Neural progenitor cell (in vitro differentiated cells): ENCODE results near the gene ZNF253.

Experiments used
- EZH2 ChIP-seq: fragments of 200-600 bp; sonication (generic); IDR thresholded peaks from 2 replicates; pipeline ENCODE4 v1.6.1; 2017; ENCODE audit warnings: antibody characterized with exemption, mild to moderate bottlenecking, moderate library complexity
- EZH2phosphoT487 ChIP-seq: fragments of 200-600 bp; sonication (generic); IDR thresholded peaks from 2 replicates; pipeline ENCODE4 v1.6.1; 2017; ENCODE audit warnings: antibody characterized with exemption
- TF ChIP-seq, protein P1 (sequence below): fragments of 200-600 bp; sonication (generic); IDR thresholded peaks from 2 replicates; pipeline ENCODE4 v1.5.1; 2017; ENCODE audit warnings: antibody characterized with exemption, mild to moderate bottlenecking

DNA sequence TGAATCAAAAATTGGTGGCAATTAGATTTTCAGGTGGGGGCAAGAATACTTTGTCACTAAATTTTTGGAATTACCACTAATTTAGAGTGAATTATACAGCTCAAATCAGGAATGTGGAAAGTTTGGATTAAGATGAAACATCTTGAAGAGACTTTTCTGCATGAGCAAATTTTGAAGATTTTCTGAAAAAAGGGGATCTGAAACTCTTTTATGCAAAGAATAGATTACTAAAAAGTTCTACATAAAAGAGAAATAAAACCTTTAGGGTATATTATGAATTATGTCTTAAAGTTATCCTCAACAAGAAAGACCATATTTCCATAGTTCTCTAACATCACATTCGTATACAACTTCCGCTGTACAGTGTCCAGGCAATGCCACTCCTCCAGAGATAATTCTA, 71.7 kb downstream of the ZNF253 start:
- TF ChIP-seq, protein P1, sequence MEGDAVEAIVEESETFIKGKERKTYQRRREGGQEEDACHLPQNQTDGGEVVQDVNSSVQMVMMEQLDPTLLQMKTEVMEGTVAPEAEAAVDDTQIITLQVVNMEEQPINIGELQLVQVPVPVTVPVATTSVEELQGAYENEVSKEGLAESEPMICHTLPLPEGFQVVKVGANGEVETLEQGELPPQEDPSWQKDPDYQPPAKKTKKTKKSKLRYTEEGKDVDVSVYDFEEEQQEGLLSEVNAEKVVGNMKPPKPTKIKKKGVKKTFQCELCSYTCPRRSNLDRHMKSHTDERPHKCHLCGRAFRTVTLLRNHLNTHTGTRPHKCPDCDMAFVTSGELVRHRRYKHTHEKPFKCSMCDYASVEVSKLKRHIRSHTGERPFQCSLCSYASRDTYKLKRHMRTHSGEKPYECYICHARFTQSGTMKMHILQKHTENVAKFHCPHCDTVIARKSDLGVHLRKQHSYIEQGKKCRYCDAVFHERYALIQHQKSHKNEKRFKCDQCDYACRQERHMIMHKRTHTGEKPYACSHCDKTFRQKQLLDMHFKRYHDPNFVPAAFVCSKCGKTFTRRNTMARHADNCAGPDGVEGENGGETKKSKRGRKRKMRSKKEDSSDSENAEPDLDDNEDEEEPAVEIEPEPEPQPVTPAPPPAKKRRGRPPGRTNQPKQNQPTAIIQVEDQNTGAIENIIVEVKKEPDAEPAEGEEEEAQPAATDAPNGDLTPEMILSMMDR: no peak
- TF ChIP-seq EZH2phosphoT487: no peak
- TF ChIP-seq EZH2: no peak
